HTR-8/SVneo (cell line): ENCODE data around the gene CMBL.

Experiments
- DNase-seq: peaks from one replicate; pipeline ENCODE4 v3.0.0; 2011; ENCODE audit warnings: low spot score, mixed read lengths; ENCODE audit not compliant: insufficient read length
- FAIRE-seq: peaks from 2 replicates; lab custom pipeline; 2011; peaks lifted over from hg19 to GRCh38; lab: Jason Lieb, UNC

CMBL gene

DNA sequence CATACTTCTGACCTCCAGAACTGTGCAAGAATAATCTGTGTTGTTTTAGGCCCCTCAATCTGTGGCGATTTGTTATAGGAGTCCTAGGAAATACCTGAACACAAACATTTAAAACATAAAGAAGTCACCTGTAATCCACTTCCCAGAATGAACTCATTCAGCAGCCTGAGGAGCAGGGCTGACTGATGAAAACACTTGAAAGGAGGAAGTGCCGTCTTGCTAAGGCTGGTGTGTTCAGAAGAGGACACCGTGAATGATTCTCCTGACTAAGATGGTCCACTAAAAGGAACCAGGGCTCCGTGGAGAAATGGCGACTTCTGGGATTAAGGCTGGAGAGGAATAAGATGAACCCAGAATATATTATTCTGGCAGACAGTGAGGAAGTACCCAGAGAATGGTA lies 27.1 kb upstream of the CMBL start:
- FAIRE-seq, result no peak
- DNase-seq, result no peak

DNA sequence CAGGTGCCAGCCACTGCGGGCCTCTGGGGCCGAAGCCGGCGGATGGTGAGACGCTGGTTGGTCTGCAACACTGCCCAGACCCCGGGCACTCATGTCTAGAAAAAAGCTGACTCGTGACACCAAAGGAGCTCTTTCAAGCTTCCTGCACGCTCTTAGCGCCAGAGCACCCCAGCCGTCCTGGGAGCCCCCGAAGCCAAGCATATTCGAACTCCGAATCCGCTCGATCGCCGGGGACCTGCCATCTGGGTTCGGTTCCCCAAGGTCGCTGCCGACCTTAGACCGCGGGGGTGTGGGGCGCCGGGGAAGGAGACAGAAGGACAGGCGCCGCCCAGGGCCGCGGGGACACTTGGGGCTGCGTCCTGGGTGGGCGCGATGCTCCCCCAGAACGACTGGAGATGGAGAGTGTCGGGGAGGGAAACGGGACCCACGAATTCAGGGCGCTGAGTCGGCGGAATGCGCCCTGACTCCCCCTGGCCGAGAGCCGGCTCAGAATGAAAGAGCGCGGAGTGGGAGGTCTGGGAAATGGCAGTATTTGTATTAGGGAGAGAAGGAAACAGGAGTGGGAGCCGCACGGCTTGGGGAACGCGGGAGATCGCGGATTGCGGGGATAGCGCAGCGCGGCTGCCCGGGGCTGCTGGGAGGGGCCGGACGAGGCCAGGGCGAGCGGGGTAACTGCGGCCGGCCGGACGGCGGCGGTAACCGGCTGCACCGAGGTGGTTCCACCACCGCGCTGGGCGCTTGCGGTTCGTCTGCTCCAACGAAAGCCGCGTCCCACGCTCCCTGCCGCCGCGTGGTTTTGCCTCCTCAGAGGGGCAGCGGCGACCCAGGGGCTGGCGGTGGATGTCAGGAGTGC lies 25.7 kb upstream of the CMBL start:
- DNase-seq (no peak), FAIRE-seq (no peak)

DNA sequence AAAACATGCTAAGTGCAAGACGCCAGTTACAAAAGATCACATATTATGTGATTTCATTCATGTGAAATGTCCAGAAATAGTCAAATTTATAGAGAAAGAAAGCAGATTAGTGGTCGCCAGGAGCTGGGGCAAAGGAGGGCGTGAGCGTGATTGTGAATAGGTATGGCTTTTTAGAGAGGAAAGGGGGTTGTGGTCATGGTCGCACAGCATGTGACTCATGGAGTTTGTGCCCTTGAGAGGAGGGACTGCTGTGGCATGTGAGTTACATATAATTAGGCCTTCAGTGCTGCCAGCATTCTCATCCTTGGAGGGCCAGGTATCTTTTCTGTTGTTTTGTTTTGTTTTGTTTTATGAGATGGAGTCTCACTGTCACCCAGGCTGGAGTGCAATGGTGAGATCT lies 24.6 kb upstream of the CMBL start:
- DNase-seq (no peak), FAIRE-seq (no peak)

DNA sequence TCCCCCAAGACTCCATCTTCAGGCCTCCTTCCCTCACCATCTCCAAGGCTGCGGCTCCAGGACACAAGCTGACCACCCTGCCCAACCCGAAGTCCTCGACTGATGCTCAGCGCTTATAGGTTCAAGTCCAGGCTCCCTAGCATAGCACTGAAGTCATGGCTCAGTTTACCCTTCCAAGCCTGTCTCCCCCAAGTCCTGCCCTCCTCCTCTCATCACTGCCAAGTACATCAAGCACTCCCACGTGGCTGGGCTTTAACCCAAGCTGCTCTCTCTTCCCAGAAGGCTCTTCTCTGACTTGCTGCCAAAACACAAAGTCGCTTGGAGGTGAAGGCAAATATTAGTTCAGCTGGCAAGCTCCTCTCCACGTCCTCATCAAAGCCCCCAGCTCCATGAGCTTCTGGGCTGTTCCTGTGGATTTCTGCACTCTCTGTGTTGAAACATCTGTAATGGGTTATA lies 23.7 kb upstream of the CMBL start:
- DNase-seq (no peak), FAIRE-seq (no peak)

DNA sequence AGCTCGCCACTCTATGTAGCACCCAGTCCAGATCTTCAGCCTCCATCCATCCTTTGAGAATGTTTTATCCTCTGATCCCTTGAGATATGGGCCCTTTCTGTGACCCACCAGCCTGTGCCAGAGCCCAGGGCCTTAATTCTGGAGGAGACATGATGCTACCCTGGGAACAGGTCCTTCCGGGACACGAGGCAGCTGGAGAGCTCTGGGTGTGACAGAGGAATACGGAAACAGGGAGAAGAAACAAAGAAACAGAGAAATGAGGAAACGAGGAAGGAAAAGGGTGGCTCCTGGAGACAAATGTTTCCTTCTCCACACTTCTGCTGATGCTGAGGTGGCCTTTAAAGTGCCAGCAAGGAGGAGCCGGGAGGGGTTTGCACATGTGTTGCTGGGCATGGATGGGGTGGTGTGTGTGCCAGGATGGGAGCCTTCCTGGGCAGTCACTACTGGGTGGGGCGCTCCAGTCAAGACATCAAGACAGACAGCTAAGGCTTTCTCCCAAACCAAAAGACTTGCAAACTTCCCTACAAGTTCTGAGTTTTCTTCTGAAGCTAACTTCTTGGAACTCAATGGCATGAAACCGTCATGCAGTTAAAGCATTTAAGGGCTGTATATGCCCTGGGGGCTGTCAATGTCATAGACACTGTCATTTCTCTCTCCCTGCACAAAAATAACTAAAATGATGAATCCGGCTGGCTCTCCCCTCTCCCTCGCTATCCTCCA lies 23.0 kb upstream of the CMBL start:
- no peak for DNase-seq
- no peak for FAIRE-seq

DNA sequence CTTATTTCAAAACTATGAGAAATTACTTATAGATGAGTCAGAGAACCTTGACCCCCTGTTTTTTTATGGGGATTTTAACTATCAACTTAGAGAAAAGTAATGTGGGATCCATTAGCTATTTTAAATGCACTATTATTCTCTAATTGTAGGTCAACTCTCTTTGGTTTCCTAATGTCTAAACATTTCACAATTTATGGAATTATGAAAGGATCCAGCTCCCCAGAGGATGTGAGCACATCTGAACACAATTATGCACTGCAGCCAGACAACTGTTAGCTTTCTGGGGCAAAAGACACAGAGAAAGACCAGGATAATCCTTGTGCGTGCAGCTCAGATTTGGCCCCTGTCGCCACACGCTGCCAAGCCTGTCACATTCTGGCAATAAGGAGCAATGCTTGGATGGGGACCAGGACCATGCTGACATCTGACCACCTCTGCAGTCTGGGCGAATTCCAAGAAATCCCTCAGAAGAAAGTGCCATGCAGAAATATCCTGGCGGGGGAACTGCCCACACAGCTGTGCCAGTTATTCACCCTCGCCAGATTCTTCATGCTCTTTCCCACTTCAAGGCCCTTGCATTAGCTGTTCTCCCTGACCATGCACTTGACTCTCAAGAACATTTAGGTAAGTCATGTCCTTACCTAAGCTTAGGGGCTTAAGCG lies 22.2 kb upstream of the CMBL start:
- no peak for DNase-seq
- no peak for FAIRE-seq

DNA sequence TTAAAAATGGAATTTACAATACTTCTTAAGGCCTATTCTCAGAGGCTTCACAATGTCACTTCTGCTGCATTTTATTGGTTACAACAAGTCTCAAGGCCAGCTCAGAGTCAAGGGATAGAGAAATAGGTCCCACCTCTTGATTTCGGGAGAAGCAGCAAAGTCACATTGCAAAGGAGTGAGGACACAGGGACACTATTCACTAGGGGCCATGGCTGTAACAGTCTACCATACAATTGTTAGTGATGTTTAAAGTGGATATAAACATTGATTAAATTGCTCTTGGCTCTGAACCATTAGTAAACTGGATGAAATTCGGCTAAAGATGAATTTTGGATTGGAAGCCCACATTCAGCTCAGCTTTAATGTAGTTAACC lies 21.7 kb upstream of the CMBL start:
- DNase-seq (no peak), FAIRE-seq (no peak)

DNA sequence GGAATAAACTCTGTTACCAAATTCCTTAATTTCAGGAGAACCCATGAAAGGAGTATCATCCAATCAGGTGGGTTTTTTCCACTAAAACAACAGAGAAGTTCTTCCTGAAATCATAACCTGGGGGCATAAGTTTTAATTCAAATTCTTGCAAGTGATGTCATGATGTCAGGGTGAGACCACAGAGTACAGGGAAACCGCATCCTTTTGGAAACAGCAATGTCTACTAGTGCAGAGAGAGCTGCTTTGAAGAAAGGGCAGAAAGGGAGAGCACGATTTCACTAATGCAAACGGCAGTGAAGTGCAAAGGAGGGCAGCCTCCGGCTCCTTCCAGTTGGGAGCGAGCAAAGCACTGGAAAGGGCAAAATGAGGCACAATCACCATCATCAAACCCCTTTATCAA lies 20.6 kb upstream of the CMBL start:
- FAIRE-seq (no peak), DNase-seq (no peak)

DNA sequence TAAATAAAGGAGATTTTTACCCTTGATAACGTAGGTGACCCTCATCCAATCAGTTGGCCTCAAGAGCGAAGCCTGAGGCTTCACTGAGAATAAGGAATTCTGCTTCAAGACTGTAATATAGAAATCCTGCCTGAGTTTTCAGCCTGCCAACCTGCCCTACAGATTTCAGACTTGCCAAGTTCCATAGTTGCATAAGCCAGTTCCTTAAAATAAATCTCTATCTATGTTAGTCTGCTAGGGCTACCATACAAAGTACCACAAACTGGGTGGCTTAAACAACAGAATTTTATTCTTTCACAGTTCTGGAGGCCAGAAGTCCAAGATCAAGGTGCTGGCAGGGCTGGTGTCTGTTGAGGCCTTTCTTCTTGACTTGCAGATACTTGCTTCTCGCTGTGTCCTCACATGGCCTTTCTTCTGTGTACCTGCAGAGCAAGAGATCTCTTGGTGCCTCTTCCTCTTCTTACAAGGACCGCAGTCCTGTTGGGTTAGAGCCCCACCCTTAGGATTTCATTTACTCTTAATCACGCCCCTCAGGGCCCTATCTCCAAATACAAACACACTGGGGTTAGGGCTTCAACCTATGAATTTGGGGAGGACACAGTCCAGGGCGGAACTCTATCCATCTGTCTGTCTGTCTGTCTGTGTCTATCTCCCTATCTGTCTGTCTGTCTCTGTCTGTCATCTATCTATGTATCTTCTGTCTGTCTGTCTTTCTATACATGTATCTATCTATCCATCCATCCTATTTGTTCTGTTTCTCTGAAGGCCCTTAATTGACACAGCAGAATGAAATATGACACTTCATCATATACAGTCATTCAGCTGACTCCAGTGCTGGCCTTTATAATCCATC lies 17.0 kb upstream of the CMBL start:
- FAIRE-seq (no peak), DNase-seq (no peak)

DNA sequence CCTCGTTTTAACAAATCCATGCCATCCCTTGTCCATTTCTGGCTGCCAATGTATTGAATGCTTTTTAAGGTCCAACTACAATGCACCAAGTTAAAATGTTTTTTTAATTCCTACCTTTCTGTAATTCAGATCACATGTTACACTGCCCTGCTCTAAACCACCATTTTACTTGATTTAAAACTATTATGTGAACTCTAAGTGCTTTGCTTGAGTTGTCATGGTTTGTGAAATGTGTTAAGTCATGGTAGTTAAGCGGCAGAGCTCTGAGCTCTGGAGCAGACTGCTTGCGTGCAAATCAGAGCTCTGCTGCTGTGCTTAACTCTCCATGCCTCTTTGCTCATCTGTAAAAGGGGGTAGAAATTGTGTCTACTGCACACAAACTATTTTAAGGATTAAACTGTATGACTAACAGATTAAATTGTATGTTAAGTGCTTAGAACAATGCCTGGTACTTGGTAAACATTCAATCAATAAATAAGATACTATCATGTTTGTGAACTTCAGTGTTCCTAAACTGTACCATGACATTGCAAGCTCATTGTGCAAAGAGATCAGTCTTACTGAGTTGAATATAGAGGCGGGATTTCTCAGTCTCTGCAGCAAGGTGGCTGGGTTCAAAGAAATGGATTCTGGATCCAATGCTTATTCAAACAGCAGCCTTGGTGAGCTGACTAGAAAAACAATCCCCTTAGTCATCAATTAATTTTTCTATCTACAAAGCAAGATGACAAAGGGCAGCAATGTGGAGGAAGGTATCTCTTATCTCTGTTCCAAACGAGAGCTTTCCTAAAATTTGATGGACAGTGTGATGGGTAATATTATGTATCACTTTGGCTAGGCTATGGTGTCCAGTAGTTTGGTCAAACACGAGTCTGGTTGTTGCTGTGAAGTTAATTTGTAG lies 16.1 kb upstream of the CMBL start:
- FAIRE-seq (no peak), DNase-seq (no peak)

DNA sequence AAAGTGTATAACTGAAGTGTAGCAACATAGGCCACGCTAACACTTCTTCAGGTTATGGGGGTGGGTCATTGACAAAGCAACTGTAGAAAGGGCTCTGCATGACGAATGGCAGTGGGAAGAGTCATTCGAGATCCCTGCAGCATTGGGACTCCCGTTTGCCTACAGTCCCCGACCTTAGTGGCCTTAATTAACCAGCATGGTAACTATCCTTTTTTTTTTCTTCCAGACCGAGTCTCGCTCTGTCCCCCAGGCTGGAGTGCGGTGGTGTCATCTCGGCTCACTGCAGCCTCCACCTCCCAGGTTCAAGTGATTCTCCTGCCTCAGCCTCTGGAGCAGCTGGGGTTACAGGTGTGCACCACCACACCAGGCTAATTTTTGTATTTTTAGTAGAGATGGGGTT lies 14.2 kb upstream of the CMBL start:
- FAIRE-seq, result no peak
- DNase-seq, result no peak

DNA sequence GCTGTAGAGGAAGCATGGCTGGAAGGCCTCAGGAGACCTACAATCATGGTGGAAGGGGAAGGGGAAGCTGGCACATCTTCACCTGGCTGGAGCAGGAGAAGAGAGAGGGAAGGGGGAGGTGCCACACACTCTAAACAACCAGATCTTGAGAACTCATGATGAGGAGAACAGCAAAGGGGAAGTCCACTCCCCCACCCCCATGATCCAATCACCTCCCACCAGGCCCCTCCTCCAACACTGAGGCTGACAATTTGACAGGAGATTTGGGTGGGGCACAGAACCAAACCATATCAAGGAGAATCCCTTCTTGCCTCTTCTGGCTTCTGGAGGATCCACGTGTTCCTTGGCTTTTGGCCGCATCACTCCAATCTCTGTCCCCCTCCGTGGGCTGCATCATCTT lies 13.1 kb upstream of the CMBL start:
- FAIRE-seq, result no peak
- no peak for DNase-seq

DNA sequence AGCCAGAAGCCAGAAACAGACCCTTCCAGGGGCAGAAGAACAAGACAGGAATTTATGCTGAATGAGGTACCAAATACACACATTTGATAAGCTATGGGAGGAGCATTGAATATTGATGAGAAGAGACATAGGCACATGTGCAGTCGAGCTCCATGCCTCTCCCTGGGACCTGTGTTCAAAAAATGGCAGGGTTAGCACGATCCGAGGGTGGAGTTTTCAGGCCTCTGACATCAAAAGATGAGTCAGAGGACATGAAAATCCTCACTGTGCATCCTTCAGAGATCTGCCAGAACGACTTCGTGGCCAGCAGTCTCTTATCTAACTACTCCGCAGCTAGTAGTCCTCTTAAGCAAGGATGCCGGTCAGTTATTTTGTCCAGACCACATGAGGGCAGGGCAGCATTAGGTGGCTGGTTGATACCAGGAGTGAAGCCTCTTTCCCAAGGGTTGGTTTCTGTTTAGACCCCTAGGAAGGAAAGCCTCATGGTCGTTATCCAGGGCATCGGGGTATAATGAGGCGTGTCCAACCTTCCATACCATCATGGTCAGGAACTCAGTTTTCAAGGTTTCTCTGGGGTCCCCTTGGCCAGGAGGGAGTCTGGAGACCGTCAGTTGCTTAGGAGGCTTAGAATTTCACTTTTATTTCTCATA lies 11.6 kb upstream of the CMBL start:
- no peak for DNase-seq
- no peak for FAIRE-seq

DNA sequence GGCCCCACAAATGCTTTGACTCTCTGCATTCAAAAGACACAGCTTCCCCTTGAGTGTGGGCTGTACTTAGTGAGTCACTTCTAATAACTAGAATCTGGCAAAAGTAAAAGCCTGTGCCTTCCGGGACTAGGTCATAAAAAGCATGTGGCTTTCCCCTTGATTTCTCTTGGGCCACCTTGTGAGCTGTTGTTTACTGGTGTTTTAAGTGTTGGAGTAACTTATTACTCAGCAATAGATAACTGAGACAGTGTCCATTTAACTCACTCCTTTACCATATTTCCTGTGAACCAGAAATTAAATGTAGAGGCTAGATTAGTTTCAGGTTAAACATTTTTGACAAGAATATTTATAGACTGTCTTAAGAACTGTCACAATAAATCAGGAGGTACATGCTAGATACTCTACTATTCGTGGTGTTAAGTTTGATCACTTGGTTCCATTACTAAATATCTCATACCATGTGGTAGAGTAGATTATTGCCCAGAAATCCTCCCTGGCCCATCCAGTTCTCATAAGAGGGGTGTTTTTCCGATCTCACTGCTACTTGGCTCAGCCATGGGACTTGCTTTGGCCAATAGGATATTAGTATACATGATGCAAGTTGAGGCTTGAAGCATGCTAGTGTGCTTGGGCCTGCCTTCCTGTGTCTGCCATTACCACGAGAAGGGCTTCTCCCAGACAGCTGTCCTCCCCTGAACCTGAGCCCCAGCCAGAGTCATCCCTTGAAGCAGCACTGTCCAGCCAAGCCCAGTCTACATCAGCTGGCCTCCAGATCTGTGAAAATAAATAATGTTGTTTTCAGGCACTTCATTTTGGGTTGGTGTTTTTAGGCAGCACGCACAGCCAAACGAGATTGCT lies 10.4 kb upstream of the CMBL start:
- FAIRE-seq (no peak), DNase-seq (no peak)

DNA sequence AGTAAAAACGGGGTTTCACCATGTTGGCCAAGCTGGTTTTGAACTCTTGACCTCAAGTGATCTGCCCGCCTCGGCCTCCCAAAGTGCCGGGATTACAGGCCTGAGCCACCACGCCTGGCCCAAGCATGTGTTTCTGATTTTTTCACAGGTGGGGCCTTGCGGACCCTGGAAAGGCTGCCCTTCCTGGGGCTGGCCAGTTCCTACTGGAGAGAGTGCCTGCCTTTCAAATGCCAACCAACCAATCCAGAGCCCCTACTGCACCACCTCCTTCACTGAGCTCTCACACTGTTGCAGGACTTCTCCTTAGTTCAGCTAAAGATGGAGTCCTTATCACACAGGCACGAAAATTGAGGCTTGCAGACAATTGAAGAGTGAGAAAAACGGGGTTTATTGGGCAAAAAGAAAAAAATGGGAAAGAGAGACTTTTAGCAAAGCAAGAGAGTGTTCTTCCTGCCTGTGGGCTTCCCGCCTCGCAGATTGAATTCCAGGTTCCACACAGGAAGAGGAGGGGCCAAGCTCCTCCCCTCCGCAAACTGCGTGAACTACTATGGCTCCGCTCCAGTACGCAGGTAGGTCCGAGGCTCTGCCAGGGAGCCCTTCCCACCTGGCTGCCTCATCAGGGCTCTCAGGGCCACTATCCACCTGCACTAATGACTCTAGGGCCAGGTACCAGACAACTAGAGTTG lies 8.3 kb upstream of the CMBL start:
- no peak for DNase-seq

DNA sequence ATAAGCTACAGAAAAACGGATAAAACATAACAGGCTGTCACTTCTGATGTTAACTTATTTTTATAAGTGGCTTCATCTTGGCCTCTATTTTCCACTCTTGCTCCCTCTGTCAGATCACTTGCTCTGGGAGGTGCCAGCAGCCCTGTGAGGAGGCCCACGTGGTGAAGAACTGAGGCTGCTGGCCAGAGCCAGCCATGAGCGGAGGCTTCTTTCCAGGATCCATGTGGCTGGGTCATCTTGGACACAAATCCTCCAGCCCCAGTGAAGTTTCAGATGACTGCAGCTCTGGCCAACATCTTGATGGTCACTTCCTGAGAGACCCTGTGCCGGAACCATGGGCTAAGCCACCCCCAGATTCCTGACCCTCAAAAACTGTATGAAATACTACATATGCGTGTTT lies 7.5 kb upstream of the CMBL start:
- no peak for DNase-seq
- FAIRE-seq, result no peak

More for the DNA sequence above, 8.3 kb upstream of the CMBL start:
- FAIRE-seq, result no peak
